HepG2 (cell line): Measurements from ENCODE around the gene HOXA10. TPM values are rescaled to one million over a fixed set of nuclear protein-coding genes. Genes with fewer than 3 reads are reported as not detected.

Experiments used
- ARID3A ChIP-seq: IDR thresholded peaks from 2 replicates; pipeline ENCODE4 v1.6.1; 2012; ENCODE audit warnings: low read depth, low read length, improper control_type of control experiment
- E2F5 ChIP-seq: sonication (generic); formaldehyde crosslinking; conservative IDR thresholded peaks from 2 replicates; pipeline ENCODE4 v1.4.0; 2020; ENCODE audit warnings: missing genetic modification reagents
- FOSL2 ChIP-seq: sonication (generic); formaldehyde crosslinking; IDR thresholded peaks from 2 replicates; pipeline ENCODE4 v1.4.0; 2020; ENCODE audit warnings: missing genetic modification reagents
- GTF2F1 ChIP-seq: fragments of 150-350 bp; IDR thresholded peaks from 2 replicates; pipeline ENCODE4 v1.6.1; 2014; ENCODE audit warnings: low read length
- HMGXB3 ChIP-seq: sonication (generic); formaldehyde crosslinking; IDR thresholded peaks from 2 replicates; pipeline ENCODE4 v1.4.0; 2020; ENCODE audit warnings: missing genetic modification reagents, borderline replicate concordance
- KDM3A ChIP-seq: IDR thresholded peaks from 2 replicates; pipeline ENCODE4 v1.6.1; 2018; ENCODE audit warnings: low read depth, missing compliant biosample characterization
- REXO4 ChIP-seq: sonication (generic); formaldehyde crosslinking; IDR thresholded peaks from 2 replicates; pipeline ENCODE4 v1.8.0; 2022; ENCODE audit warnings: missing genetic modification reagents, mild to moderate bottlenecking, borderline replicate concordance
- SP140L ChIP-seq: sonication (generic); formaldehyde crosslinking; IDR thresholded peaks from 2 replicates; pipeline ENCODE4 v1.4.0; 2020; ENCODE audit warnings: missing genetic modification reagents, borderline replicate concordance
- TRIM24 ChIP-seq: sonication (generic); formaldehyde crosslinking; IDR thresholded peaks from 2 replicates; pipeline ENCODE4 v1.8.0; 2022; ENCODE audit warnings: mild to moderate bottlenecking, missing genetic modification reagents
- ZNF253 ChIP-seq: sonication (generic); formaldehyde crosslinking; IDR thresholded peaks from 2 replicates; pipeline ENCODE4 v1.8.0; 2022; ENCODE audit warnings: mild to moderate bottlenecking, missing genetic modification reagents, borderline replicate concordance
- ZNF549 ChIP-seq: sonication (generic); formaldehyde crosslinking; IDR thresholded peaks from 2 replicates; pipeline ENCODE4 v1.5.0; 2020; ENCODE audit warnings: missing genetic modification reagents
- ZNF570 ChIP-seq: sonication (generic); formaldehyde crosslinking; IDR thresholded peaks from 2 replicates; pipeline ENCODE4 v1.4.0; 2020; ENCODE audit warnings: mild to moderate bottlenecking, missing genetic modification reagents, borderline replicate concordance
- ZNF782 ChIP-seq: sonication (generic); formaldehyde crosslinking; IDR thresholded peaks from 2 replicates; pipeline ENCODE4 v1.4.0; 2020; ENCODE audit warnings: missing genetic modification reagents, mild to moderate bottlenecking, borderline replicate concordance
- ZNF792 ChIP-seq: IDR thresholded peaks from 2 replicates; pipeline ENCODE4 v1.6.1; 2016
- polyA plus RNA-seq, 8 experiments: library from polyadenylated mRNA; depleted of rRNA in 3 of 8; stranded (reverse) in 7 of 8; unstranded in 1 of 8; fragments of >200 nt; fragmentation: Illumina TruSeq in 4 of 8; extraction: Trizol in 4 of 8; gene quantifications; 2 replicates each; pipeline versions ENCODE4 v1.2.1 to v1.2.3, GENCODE V29; 2011 to 2016; ENCODE audit warnings: low read depth in 4 of 8, missing spikeins in 1 of 8, mixed read lengths in 1 of 8; ENCODE audit not compliant: insufficient read depth in 1 of 8
- total RNA-seq, 5 experiments: library from RNA; depleted of rRNA; stranded (reverse); fragments of >200 nt; fragmentation: Illumina TruSeq; extraction: Trizol; gene quantifications; 2 replicates each; pipeline ENCODE4 v1.2.3, GENCODE V29; 2016; ENCODE audit warnings: low read depth in 1 of 5
- TF ChIP-seq, protein P1 (sequence below): sonication (generic); formaldehyde crosslinking; conservative IDR thresholded peaks from 2 replicates; pipeline ENCODE4 v1.8.0; 2022; ENCODE audit warnings: low read depth, missing genetic modification reagents
- TF ChIP-seq, protein P2 (sequence below): sonication (generic); formaldehyde crosslinking; conservative IDR thresholded peaks from 2 replicates; pipeline ENCODE4 v1.8.0; 2022; ENCODE audit warnings: mild to moderate bottlenecking, moderate library complexity, missing genetic modification reagents
- TF ChIP-seq, protein P3 (sequence below): sonication (generic); formaldehyde crosslinking; IDR thresholded peaks from 2 replicates; pipeline ENCODE4 v1.4.0; 2020; ENCODE audit warnings: missing genetic modification reagents, borderline replicate concordance

Gene HOXA10
- total and polyA plus RNA-seq, 2 of the 13 experiments (the other 11 are each of a cell fraction or from before 2014, with no cell fraction given), result not detected

GRCh38 chr7:27122077-27122910 lies 51.8 kb downstream of the HOXA10 start (continued):
- TF ChIP-seq SP140L (CRISPR knock-in tag) (no peak), ZNF792 (0 out of 2 replicates have a peak, but pooled peaks have one; percentile 64), HMGXB3 (no peak), GTF2F1 (no peak), TRIM24 (CRISPR knock-in tag) (no peak), ZNF570 (CRISPR knock-in tag) (no peak), ZNF782 (CRISPR knock-in tag) (no peak), ZNF253 (CRISPR knock-in tag) (no peak), KDM3A (CRISPR knock-in tag) (no peak), E2F5 (no peak), FOSL2 (peak; percentile 41; the same call in 1 of the 2 replicates), REXO4 (CRISPR knock-in tag) (no peak), ZNF549 (no peak), ARID3A (peak; percentile 23; the same call in 1 of the 2 replicates)
- TF ChIP-seq, protein P1, sequence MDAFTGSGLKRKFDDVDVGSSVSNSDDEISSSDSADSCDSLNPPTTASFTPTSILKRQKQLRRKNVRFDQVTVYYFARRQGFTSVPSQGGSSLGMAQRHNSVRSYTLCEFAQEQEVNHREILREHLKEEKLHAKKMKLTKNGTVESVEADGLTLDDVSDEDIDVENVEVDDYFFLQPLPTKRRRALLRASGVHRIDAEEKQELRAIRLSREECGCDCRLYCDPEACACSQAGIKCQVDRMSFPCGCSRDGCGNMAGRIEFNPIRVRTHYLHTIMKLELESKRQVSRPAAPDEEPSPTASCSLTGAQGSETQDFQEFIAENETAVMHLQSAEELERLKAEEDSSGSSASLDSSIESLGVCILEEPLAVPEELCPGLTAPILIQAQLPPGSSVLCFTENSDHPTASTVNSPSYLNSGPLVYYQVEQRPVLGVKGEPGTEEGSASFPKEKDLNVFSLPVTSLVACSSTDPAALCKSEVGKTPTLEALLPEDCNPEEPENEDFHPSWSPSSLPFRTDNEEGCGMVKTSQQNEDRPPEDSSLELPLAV (CRISPR knock-in tag), result no peak
- TF ChIP-seq, protein P2, sequence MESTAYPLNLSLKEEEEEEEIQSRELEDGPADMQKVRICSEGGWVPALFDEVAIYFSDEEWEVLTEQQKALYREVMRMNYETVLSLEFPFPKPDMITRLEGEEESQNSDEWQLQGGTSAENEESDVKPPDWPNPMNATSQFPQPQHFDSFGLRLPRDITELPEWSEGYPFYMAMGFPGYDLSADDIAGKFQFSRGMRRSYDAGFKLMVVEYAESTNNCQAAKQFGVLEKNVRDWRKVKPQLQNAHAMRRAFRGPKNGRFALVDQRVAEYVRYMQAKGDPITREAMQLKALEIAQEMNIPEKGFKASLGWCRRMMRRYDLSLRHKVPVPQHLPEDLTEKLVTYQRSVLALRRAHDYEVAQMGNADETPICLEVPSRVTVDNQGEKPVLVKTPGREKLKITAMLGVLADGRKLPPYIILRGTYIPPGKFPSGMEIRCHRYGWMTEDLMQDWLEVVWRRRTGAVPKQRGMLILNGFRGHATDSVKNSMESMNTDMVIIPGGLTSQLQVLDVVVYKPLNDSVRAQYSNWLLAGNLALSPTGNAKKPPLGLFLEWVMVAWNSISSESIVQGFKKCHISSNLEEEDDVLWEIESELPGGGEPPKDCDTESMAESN (CRISPR knock-in tag), result no peak
- TF ChIP-seq, protein P3, sequence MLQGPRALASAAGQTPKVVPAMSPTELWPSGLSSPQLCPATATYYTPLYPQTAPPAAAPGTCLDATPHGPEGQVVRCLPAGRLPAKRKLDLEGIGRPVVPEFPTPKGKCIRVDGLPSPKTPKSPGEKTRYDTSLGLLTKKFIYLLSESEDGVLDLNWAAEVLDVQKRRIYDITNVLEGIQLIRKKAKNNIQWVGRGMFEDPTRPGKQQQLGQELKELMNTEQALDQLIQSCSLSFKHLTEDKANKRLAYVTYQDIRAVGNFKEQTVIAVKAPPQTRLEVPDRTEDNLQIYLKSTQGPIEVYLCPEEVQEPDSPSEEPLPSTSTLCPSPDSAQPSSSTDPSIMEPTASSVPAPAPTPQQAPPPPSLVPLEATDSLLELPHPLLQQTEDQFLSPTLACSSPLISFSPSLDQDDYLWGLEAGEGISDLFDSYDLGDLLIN (CRISPR knock-in tag), result no peak
